ENCODE measurements around the gene BCAP29.

BCAP29 gene

DNA sequence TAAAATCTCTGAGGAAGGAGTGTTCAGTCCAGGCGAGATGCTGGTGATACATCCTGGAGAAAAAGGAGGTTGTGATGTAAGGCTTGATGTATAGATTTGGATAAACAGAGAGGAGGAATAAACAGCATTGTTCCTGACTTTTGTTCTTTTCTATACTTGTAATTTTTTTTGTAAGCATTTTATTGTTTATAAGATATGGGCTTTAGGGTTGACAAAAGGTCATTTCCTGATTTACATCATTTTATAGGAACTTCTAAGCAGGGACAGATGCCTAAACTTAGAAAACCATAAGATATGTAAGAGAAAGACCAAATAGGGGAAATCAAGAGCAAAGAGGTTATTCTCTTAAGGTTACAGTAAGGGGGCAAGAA lies 63.9 kb downstream of the BCAP29 start:
- TF ChIP-seq, protein P1, sequence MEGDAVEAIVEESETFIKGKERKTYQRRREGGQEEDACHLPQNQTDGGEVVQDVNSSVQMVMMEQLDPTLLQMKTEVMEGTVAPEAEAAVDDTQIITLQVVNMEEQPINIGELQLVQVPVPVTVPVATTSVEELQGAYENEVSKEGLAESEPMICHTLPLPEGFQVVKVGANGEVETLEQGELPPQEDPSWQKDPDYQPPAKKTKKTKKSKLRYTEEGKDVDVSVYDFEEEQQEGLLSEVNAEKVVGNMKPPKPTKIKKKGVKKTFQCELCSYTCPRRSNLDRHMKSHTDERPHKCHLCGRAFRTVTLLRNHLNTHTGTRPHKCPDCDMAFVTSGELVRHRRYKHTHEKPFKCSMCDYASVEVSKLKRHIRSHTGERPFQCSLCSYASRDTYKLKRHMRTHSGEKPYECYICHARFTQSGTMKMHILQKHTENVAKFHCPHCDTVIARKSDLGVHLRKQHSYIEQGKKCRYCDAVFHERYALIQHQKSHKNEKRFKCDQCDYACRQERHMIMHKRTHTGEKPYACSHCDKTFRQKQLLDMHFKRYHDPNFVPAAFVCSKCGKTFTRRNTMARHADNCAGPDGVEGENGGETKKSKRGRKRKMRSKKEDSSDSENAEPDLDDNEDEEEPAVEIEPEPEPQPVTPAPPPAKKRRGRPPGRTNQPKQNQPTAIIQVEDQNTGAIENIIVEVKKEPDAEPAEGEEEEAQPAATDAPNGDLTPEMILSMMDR (IDR thresholded peaks at IDR 0.05), result no peak
- DNase-seq (ENCODE audit: low spot score), result no peak
- H3K27ac ChIP-seq, result no peak overlapping the region
- H3K4me3 ChIP-seq, result no peak overlapping the region

DNA sequence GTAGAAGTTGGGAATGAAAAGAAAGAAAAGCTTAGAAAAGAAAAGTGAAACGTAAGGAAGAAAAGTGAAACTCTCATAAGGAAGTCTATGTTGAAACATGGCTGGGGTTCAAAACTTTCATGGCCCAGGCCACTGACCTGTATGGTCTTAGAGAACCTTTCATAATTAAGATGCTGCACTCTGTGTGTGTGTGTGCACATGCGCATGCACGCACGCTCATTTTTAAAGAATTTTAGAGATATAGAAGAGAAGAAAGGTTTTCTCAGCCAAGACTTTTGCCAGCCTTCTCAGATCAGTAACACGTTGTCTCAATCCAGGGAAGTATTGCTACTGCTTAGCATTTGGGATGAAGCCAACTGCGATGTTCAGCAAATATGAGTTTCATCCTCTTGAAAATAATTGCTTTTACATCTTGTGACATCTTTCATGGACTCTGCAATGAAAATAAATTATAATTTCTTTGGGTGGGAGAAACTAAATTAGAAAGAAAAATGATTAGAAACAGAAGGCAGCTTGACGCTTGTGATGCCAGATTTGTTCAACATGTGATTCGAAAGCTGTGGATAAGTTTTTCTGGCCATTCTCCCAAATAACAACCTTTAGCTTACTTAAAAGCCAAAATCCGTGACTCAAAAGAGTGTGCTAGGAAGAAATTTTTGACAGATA lies 64.4 kb downstream of the BCAP29 start:
- Histone ChIP-seq H3K27ac (no peak overlapping the region), H3K4me3 (no peak overlapping the region)
- DNase-seq (ENCODE audit: low spot score), result no peak
- TF ChIP-seq, protein P1 (IDR thresholded peaks at IDR 0.05), result no peak

DNA sequence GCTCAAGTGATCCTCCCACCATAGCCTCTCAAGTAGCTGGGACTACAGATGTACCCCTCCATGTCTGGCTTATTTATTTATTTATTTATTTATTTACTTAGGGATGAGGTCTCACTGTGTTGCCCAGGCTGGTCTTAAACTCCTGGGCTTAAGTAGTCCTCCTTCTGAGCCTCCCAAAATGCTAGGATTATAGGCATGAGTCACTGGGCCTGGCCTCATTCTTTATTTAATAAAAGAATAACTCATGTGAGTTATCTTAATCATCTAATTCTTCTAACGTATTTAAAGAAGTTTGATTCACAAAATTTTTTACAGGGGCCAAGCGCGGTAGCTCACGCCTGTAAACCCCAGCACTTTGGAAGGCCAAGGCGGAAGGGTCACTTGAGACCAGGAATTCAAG lies 72.6 kb downstream of the BCAP29 start:
- DNase-seq (ENCODE audit: low spot score), result no peak
- H3K4me3 ChIP-seq, result no peak overlapping the region
- TF ChIP-seq, protein P1 (IDR thresholded peaks at IDR 0.05), result no peak
- no peak overlapping the region for H3K27ac ChIP-seq

DNA sequence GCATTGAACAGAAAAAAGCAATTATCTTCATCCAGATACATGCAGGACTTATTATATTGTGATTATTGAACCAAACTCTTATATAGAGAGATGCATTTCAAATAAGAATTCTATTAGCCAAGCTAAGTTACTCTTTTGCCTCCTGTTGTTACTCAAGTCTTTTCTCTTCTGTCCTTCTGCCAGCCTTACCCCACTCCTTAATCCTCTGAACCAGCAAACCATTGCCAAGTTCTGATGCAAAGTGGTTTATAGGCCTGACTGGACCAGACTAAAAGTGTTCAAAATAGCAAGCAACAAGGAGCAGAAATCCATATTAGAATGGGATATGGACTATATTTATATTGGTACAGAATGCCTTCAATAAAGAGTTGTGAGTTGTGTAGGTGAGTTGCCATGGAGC lies 78.4 kb downstream of the BCAP29 start:
- H3K4me3 ChIP-seq, result no peak overlapping the region
- TF ChIP-seq, protein P1 (IDR thresholded peaks at IDR 0.05), result no peak
- no peak overlapping the region for H3K27ac ChIP-seq
- DNase-seq (ENCODE audit: low spot score), result no peak

DNA sequence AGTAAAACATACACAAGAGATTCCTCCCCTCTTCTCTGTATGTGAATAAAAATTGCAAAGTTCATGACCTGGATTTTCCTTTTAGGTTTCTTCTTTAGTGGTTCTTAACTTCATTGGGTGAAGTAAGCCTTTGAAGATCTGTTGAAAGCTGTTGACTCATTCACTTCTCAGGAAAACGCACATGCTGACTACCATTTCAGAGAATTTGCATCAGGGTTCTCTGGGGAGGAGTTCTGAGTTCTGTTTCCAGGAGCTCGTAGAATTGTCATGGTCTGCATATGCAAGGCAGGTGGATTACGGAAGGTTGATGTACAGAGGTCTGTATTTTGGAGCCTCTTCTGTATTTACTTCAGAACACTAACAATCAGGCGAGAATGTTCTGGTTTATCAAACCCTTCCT lies 79.6 kb downstream of the BCAP29 start:
- Histone ChIP-seq H3K27ac (no peak overlapping the region), H3K4me3 (no peak overlapping the region)
- TF ChIP-seq, protein P1 (IDR thresholded peaks at IDR 0.05), result no peak
- DNase-seq (ENCODE audit: low spot score), result no peak

DNA sequence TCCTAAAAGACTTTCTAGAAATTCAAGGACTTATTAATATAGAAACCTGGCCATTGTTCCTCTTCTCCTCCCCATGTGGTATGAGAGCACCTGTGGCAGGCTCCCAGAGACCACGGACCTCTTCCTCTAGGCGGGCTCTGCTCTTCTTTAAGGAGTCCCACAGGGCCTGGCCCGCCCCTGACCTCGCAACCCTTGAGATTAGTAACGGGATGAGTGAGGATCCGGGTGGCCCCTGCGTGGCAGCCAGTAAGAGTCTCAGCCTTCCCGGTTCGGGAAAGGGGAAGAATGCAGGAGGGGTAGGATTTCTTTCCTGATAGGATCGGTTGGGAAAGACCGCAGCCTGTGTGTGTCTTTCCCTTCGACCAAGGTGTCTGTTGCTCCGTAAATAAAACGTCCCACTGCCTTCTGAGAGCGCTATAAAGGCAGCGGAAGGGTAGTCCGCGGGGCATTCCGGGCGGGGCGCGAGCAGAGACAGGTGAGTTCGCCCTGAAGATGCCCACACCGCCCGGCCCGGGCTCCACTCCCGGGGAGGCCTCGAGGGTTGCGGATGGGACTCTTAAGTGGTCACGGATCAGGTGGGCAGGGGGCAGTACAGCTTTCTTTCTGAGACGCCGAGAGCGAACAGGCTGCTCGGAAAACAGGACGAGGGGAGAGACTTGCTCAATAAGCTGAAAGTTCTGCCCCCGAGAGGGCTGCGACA lies 80.5 kb downstream of the BCAP29 start, which contains the start of gene SLC26A4:
TSS of gene SLC26A4 (plus strand) at position 448 of the 700 bp plus-strand sequence. CDS start 814 bp downstream, outside the sequence.
- peak; percentile 74 for DNase-seq (ENCODE audit: low spot score)
- Histone ChIP-seq H3K4me3 (peak within 1 kb of the TSS; percentile 77), H3K27ac (no peak within 1 kb of the TSS)
- TF ChIP-seq, protein P1 (IDR thresholded peaks at IDR 0.05), result no peak
